HG02973 (cell line): Measurements from ENCODE around the gene HSD17B14.
"Not testable (repeated sequence)": the region's sequence is repeated elsewhere in the genome, so short reads cannot be mapped to it uniquely, and the experiment has no call there.

Source experiments
- ATAC-seq: cut with Tn5 transposase; IDR thresholded peaks from one replicate; pipeline ENCODE4 v1.9.1; 2021; ENCODE audit warnings: moderate library complexity; ENCODE audit not compliant: unreplicated experiment

Gene HSD17B14

DNA sequence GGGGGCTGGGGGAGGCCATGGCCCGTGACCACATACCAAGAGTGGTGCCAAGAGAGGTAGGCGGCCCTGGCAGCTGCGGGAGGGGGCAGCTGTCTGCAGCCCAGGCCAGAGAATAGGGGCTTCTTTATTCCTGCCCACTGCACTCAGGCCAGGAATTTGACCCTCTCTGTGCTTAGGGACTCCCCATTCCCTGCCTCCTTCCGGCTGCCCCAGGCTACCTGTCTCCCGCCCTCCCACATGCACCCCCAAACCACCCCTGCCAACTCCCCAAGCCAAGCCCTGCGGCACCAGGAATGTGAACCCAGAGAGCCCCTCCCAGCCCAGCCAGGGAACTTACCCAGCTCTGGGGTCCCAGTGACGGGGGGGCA, 31.4 kb upstream of the HSD17B14 start:
- no peak for ATAC-seq

DNA sequence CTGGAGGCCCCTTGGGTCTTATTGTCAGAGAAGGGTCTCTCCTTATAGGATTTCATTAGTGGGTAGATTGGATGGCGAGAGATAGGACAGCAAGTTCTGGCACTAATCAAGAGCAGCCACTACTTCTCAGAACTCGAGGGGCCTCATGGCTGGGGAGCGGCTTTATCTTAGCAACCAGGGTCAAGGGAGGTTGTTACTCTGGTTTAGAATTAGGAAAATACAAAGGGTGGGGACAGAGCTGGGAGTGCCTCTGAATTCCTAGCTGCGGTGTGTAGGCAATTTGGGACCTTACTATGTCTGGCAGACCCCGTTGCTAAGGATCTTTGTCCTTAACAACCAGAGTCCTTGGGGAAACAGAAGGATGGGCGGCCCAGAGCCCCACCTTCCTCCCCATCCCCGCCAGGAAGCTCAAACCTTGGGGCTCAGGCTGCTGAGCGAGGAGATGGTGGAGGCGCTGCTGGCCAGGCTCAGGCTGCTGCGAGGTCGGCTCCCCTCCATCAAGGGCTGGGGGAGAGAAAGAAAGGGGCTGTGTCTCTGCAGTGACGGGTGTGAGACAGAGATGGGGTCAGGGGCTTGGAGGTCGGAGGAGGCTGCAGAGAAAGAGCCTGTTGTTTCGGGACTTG, 30.9 kb upstream of the HSD17B14 start:
- ATAC-seq: no peak

DNA sequence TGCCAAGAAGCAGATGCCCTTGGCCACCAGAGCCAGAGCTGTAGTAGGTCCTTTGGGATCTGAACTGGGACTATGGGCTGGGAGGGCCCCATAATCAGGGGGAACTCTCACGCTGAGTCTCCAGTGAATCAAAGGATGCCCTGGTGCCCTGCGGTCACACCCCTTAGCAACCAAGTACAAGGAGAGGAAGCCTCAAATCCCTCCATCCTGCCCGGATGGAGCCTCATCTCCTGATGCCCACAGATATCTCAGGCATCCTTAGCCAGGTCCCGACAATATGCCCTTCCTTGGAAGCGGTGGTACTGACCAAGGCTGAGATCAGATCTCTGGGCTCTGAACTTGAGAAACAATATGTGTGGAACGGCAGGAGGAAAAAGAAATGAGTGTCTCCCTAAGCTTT, 30.4 kb upstream of the HSD17B14 start:
- no peak for ATAC-seq

DNA sequence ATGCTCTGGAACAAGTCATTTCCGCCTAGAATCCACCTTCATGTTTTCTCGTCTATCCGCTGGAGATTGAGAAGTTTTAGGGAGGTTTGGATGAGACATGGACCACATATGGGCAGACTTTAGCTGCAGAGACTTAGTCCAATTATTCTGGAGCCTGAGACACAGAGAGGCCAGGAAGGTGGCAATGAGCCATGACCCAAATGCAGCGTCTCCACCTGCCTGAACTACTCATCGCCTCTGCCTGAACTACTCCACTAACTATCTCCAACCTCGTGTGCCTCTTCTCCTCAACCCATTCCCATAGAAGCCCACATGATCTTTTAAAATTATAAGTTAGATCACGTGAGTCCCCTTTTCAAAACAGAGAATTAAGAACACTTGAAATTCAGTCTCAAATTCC, 26.5 kb upstream of the HSD17B14 start:
- no peak for ATAC-seq

DNA sequence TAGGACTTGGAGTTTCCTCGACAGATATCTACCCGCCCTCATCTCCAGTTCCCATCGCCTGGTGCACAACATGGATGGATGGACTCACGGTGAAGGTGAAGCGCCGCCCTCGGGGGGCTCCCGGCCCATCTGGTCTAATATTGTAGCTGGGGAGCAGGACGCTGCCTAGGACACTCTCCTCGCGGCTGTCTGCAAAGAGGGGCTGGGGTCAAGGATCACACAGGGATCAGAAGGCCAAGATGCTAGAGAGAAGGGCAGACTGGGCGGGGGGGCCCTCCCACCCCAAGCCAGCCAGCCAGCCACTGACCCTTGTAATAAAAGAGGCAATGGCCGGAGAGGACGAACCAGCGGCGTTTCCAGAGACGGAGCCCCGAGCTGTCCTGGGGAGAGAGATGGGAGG, 25.0 kb upstream of the HSD17B14 start:
- ATAC-seq: no peak

DNA sequence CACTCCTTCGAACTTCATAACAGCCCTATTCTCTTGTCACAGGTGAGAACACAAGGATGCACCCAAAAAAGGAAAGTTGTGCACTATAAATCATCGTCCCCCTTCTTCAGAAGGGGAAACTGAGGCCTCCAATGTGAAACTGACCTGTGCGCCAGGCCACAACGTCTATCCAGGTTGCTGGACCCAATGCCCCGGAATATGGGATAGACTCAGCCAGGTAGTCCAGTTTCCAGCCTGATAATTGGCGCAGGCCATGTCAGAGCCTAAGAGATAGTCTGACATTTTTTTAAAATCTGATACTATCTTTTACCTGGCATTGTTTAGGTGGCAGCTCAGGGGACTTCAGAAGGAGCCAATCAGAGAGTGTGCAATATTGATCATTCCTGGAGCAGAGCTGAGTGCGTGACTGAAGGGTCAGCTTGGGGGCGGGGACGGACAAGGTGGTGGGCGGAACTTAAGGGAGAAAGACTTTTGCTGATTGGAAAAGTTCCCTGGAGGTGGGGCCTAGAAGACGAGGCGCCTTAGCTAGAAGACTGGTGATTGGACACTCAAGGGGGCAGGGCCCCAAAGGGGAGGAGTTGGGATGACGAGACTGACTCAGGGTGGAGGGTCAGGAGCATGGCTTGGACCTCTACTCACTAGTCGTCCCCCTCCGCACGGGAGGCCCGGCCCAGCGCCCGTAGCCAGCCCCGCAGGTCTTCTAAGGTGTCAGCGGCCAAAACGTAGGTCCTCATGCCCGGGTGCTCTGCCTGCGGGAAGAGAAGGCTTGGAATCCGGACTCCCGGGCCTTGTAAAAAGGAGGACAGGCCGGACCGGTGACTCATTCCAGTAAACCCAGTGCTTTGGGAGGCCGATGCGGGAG, 23.7 kb upstream of the HSD17B14 start:
- ATAC-seq: no peak

DNA sequence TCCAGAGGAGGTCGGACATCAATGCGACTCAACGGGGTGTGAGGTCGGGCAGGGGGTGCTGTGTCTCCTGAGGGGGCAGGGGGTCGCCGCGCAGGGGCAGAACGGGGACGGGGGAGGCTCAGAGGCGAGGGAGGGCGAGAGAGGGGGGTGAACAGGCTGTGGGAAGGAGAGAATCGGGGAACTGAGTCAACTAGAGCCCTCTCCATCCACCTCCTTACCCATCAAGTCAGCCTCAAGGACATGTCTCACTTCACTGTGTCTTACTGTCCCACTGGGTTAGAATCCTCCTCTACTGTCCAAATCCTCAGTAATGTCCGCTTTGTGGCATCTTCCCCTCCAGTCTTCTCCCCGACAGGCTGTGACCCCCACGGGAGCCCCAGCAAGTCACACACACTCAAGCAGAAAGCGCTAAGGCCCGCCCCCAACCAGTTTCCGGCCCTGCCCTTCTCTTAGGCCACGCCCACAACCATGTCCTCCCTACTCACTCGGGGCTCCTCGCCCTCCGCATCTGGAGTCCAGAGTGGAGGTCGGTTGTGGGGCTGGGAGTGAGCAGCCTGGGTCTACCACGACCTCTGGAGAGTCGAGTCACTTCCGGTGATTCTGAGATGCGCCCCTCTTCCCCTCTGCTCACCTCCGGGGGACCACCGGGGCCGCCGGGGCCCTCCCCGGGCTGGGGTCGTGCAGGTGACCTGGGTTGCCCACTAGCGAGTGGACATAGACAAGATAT, 22.9 kb upstream of the HSD17B14 start:
- ATAC-seq: no peak

DNA sequence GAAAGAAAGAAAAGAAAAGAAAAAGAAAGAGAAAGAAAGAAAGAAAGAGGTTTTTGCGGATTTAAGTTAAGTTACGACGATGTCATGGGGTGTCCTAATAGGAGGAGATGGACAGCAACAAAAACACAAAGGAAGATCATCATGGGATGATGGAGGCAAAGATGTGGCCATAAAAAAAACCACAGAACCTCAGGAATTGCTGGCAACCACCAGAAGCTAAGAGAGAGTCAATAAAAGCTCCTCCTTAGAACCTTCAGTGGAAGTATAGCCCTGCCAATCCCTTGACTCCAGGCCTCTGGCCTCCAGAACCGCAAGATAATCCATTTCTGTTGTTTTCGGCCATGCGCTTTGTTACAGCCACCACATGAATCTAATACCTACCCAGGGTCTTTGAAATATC, 20.6 kb upstream of the HSD17B14 start:
- ATAC-seq: no peak

DNA sequence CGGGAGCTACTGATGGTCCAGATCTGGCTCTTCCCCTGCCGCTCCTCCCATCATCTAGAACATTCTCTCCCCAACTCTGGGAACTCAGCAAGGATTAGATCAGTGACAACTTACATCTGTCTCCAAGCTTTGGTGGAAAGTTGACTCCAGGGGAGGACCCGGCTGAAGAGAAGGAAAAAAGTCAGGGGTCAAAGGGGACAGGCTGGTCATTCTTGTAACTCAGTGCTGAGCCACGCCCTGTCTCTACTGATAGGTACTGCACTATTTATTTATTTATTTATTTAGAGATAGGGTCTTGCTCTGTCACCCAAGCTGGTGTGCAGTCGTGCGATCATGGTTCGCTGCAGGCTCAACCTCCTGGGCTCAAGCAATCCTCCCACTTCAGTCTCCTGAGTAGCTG, 17.8 kb upstream of the HSD17B14 start:
- no peak for ATAC-seq

DNA sequence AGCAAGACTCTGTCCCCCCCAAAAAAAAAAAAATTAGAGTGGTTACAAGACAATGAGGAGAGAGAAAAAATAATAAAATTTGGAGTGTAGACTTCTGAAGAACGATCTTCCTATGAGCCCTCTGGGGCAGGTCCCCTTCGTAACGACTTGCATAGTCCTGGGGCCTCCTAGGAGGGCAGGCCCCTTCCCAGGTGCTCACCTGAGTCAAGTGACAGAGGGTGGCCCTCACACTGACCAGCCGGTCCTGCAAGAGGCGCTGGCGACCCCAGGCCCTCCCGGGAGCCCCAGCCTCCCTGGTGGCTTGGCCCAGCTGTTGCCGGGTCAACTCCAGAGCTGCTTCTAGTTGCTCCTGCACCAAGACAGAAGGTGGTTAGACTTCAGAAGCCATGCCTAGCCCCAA, 17.2 kb upstream of the HSD17B14 start:
- no peak for ATAC-seq

DNA sequence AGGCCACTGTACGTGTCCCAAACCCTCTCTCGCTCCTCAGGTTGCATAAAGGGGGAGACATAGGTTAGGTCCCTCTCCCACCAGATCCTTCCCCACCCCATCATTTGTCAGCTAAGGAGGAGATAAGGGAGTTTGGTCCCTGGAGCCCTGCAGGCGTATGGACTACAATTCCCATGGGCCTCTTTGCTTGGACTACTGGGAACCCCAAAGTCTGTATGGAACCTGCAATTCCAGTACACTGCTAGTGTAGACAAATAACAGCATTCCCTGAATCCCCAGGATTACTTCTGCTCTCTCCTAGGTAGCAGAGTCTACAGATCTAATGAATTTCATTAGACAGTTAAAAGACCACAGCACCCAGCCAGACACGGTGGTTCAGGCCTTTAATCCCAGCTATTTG, 16.0 kb upstream of the HSD17B14 start:
- ATAC-seq: no peak

DNA sequence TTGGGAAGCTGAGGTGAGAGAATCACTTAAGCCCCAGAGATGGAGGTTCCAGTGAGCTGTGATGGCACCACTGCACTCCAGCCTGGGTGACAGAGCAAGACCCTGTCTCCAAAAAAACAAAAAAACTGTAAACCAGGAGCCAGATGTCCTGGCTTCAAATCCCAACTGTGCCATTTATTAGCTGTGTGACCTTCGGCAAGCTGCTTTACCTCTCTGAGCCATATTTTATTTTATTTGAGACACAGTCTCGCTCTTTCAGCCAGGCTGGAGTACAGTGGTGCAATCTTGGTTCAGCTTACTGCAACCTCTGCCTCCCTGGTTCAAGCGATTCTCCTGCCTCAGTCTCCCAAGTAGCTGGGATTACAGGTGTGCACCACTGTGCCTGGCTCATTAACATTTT, 10.4 kb upstream of the HSD17B14 start:
- ATAC-seq: not testable (repeated sequence)

DNA sequence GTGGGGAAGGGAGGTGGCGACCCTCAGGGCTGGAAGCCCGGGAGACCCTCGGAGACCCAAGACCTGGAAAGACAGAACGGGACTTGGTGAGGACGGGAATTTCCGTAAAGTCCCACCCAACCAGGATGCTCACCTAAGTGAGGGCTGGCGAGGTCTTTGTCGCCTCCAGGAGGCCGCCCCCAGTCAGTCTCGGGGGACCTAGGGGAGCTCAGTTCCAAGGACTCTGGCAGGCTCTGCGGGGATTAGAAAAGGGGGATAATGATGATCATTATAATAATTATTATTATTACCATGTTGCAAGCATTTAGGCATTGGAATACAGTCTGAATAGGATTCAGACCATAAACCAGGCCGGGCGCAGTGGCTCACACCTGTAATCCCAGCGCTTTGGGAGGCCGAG, 9.1 kb upstream of the HSD17B14 start:
- no peak for ATAC-seq

DNA sequence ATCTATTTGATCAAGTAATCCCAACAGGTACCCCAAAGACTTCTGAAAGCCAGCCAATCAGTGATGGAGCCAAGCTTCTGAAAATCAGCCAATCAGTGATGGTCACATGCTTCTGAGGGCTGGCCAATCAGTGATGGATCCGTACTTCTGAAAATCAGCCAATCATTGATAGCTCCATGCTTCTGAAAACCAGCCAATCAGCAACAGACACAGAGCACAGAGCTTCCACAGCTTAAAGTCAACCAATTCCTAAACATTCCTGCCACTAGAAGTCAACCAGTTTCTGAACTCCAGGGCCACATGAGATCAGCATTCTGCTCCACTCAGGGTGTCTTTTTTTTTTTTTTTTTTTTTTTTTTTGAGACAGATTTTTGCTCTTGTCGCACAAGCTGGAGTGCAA, 8.2 kb upstream of the HSD17B14 start:
- ATAC-seq: no peak

DNA sequence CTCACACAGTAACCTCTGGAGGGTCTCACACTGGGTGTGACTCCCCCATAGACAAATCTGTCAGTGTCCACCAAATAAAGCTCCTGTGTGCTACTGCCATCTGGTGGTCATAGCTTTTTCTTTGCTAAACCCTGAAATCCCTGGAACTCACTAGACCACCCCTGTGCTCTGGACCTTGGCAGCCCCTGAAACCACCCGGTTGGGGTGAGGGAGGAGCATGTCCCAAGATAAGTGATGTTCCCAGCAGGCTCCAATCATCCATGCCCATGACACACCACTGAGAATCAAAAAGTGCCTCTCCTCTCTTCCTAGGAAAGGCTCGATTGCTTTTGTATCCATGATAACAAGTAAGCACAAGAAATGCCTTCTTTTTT, 6.5 kb upstream of the HSD17B14 start:
- ATAC-seq: no peak

DNA sequence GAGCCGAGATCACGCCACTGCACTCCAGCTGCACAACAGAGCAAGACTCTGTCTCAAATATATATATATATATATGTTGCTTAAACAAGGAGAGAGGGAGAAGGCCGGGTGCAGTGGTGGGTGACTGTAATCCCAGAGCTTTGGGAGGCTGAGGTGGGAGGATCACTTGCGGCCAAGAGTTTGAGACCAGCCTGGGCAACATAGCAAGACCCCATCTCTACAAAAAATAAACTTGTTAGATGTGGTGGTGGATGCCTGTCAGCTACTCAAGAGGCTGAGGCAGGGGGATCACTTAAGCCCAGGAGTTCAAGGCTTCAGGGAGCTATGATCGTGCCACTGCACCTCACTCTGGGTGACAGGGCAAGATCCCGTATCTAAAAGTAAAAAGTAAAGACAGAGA, 5.3 kb upstream of the HSD17B14 start:
- ATAC-seq: no peak

DNA sequence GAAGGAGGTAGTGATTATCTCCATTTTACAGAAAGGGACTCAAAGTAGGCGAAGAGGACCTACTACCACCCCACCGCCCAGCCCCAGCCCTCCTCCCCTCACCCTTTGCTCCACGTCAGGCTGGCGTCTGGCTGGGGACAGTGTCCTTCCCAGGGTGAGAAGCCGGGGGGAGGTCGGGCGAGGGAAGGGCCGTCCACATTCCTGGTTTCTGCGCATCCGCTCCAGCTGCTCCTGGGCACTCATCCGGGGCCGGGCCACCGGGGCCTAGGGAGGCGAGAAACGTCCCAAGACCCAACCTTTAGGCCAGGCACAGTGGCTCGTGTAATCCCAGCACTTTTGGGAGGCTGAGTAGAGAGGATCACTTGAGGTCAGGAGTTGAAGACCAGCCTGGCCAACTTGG, 4.8 kb upstream of the HSD17B14 start:
- no peak for ATAC-seq

DNA sequence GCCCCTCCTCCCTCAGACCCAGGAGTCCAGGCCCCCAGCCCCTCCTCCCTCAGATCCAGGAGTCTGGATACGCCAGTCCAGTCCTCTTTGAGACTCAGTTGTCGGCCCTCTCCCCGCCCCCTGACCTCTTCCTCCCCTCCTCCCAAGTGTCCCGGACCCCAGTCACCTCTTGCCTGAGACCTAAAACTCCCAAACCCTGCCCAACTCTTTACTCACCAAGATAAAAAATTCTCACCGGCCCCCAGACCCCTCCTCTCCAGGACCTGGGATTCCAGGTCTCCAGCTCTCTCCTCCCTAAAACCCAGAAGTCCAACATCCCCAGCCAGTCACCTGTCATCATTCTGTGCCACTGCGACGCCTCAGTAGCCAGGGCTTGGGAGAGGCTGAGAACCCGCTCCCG, 1.4 kb upstream of the HSD17B14 start:
- ATAC-seq: no peak

DNA sequence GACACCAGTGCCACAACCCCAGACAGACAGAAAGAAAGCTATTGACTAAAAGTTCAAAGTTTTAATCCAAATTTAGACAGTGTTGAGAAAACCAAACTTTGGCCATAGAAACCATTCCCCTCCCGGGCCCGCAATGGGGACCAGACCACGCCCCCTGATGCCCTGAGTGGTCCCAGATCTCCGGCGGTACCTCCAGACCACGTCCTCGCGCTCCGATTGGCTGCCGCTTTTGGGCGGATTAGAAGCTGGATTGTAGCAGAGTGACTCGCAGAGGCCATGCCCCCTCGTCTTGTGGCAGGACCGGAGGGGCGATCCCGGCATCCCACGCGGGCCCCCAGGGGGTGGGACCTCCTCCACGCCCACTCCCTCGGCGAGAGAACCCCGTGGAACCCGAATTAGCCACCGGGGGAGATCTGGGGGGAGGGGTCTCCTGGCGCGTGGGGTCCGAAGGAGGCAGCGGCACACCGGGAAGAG, 797 bp upstream of the HSD17B14 start:
- peak; percentile 63 for ATAC-seq

DNA sequence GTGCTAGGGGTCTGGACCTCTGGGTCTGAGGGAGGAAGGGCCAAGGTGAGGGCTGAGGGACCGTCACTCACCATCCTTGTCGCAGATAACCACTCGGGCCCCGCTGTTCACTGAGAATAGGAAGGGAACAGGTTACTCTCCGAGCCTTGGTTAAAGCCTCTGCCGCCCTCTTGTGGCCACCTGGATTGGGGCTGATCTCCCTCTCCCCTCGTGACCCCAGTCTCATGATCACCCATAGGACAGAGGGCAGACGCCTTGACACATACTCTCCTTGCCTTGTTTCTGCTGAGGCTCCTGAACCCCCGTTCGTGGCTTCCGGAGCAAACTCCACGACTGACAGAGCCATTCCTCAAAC, 580 bp downstream of the HSD17B14 start:
- ATAC-seq: peak; percentile 72

DNA sequence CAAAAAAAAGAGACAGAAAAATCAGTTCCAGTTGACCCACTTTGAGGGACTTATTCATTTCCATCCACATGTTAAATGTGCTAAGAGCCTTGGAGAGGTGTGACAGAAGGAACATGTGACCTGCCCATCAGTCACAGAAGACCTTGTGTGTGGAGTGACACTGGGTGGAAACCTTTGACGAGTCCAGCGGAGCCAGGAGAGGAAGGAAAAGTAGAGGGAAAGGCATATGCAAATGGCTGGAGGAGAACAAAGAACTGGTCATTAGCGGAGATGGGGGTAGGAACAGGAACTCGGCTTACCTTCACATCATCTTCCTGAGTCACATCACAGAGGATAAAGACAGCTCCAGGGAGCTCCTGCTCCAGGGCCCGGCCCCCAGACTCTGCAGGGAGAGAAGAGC, 2.3 kb downstream of the HSD17B14 start:
- no peak for ATAC-seq

DNA sequence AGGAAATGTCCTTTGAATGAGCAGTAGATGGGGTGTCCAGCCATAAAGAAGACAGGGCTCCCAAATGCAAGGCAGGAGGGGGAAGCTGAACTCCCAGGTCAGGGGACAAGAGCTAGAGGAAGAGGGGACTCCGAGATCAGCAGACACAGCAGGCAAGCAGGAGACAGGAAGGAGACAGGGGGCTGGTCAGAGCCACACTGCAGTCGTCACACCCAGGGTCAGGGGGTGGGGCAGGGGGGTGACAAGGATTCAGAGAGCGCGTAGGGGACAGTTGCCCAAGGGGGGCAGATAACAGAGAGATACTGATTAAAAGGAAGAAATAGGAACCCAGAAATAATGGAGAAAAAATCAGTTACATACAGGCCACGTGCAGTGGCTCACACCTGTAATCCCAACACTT, 3.2 kb downstream of the HSD17B14 start:
- no peak for ATAC-seq
